ENCODE measurements around the gene PRR16.
"Not testable (repeated sequence)": the region's sequence is repeated elsewhere in the genome, so short reads cannot be mapped to it uniquely, and the experiment has no call there.

PRR16 gene

DNA sequence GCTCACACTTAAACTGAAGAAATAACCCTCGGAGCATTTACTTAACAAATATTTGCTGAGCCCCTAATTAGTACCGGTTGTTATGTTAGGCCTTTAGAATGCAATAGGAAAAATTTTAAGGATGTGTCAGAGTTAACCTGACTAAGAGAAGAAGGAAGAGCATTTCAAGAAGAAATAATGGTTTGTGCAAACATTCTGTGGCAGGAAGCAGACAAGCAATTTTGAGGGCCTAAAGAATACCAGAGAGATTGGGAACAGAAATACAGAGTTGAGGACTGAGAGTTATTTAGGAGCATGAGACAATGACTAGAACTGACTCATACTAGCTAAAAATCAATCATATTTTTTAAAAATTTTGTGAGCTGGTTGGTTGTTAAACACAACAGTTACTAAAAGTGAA is 218.8 kb downstream of the PRR16 start:
- no peak for DNase-seq

DNA sequence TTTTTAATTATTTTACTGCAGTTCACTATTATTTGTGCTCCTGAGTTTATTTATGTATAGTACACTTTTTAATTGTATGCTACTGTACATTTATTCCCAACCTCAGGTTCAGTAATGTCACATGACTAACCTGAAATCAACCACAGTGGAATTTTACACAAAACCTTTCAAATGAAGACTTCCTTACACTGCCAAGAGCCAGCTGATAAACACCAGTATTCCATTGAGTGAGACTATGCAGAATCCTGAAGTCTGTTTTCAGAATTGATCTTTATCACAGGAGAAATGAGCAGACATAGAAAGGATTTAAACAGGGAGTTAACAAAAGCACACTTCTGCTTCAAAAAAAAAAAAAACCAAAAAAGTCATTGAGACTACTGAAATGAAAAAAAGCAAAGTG is 219.5 kb downstream of the PRR16 start:
- no peak for DNase-seq

DNA sequence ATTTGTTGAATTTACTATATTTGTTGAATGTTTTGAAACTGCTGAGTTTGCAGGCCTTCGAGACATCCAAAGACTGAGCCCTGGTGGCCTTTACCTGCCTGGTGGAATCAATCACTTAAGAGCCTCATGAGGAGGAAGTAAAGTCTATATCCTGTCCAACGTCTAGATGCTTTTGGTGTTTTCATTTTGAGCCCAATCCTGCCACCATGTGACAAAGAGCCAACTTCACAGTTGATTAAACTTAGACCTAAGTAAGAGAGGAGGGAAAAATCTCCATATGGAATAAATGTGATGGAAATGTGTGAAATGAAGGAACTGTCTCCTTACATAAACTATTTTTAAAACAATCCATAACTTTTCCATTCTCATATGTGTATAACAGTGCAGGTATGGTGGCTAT is 220.1 kb downstream of the PRR16 start:
- DNase-seq: no peak

DNA sequence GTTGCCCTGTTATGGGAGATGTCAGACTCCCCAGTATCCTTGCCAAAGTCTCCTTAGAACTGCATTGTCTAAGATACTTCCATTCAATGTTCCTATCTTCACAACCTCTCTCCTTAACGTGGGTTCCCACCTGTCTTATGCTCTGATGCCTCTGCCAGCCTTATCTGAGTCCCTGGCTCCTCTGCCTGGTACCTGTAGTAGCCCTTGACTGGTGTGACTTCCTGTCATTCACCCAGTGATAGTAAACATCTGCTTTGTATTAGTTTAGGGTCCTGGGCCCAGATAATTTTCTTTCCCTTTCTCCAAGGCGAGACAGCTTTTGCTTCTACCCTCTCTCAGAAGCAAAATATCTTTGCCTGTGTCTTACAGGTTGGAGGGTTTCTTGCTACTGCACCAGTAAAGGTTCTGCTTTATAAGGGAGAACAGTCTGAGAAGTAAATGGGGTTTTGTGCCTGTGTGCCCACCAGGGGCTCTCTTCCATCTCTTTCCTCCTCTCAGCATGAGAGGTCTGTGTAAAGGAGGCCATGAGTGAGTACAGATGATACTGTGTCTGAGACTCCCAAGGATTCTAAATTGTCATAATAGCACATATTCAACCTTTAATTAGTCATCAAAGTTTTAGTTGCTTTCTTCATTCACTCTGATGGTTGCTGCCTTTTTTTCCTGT is 220.8 kb downstream of the PRR16 start:
- no peak for DNase-seq

DNA sequence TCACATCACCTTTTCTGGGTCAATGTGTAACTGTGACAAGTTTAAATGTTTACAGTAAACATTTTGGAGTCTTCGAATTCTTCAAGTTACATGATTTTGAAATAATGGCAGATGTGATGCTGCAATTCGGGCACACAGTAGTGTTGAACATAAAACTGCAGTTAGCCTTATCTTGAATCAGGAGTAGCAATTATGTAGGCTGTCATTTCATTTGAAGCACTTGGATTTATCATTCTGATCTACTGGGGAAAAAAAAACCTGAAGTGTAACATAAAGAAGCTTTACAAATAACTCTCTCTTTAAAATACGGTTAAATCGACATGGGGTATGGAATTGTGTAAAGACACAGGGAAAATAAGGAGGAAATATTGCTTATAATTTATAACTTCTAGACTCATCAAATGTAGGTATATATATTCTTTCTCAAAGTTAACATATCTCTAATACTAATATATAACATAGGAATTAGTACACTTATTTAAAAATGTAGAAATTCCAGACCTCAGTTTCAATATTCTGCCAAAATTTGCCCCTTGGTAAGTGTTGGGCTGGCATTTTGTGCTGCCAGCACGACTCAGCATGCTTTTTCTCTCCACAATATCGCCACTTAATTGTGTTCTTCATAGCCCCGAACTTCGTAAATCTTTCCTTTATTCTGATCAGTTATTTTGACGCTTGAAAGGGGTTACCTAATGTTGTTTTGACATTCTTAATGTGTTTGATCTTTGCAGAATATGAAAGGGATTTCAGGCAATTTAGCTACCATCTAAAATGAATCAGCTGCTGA is 226.7 kb downstream of the PRR16 start:
- DNase-seq: no peak

DNA sequence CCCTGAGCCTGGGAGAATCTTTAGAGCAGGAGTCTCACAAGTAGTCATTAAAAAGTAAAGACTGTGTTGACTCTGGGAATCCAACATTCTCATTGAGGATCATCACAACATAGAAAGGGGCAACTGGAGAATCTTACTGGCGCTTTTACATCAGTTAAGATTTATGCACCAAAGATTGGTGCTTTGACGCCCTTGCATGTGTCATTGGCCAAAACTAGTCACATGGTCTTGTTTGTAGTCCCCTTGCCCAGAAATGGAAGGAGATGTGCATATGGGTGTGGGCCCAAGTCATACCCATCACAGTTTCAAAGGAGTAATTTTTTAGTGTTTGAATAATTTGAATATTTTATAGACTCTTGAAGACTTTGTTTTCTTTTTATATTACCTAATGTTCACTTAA is 228.2 kb downstream of the PRR16 start:
- no peak for DNase-seq

DNA sequence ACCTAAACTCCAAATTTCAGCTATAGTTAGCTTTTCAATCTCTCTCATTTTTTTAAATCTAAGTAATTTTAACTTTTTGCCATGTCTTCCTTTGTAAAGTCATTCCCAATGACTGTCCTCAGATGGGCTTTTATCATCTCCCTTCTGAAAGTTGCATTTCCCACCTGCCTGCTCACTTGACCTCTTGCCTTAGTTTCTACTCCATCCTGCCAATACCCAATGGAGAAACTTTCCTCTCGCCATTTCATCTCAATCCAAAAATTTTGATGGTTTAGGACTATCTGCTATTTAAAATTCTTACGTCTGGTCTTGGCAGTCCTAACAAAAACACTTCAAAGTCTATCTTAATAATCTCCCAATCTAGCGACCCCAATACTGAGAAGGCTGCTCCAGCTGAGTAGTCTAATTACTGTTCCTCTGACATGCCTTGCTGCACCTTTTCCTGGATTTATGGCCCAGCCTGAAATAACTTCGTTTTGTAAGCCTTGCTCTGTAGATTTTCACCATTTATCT is 231.3 kb downstream of the PRR16 start:
- no peak for DNase-seq

DNA sequence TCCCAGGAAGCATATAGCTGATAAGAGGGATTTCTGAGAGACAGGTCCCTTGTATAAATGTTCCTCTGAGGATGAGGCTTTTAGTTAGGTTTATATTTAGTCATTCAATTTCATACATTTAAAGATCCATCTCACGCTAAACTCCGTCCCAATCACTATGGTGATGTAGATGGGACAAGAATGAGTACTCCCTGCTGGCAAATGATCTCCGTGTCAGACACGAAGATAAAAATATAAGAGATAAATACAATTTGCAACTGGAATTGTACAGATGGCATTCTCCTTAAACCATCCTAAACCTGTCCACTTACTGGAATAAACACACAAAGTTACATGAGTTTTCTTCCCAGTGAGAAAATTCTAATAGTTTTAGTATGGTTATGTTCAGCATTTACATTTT is 233.0 kb downstream of the PRR16 start:
- DNase-seq: no peak

DNA sequence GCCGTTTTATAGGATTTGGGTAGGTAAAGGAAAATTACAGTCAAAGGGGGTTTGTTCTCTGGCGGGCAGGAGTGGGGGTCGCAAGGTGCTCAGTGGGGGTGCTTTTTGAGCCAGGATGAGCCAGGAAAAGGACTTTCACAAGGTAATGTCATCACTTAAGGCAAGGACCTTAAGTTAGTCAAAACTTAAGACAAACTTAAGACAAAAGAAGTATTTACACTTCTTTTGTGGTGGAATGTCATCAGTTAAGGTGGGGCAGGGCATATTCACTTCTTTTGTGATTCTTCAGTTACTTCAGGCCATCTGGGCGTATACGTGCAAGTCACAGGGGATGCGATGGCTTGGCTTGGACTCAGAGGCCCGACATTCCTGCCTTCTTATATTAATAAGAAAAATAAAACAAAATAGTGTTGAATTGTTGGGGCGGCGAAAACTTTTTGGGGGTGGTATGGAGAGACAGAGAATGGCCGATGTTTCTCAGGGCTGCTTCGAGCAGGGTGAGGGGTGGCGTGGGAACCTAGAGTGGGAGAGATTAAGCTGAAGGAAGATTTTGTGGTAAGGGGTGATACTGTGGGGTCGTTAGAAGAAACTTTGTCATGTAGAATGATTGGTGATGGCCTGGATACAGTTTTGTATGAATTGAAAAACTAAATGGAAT is 233.7 kb downstream of the PRR16 start:
- not testable (repeated sequence) for DNase-seq

DNA sequence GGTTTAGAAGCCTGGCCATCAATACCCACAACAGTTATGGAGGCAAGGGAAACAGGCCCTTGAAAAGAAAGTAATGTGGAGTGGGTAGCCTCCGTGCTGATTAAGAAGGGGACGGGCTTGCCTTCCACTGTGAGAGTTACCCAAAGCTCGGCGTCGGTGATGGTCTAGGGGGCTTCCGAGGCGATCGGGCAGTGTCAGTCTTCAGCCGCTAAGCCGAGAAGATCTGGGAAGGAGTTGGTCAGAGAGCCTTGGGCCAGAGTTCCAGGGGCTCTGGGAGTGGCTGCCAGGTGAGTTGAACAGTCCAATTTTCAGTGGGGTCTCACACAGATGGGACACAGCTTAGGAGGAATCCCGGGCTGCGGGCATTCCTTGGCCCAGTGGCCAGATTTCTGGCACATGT is 236.6 kb downstream of the PRR16 start:
- DNase-seq: not testable (repeated sequence)

DNA sequence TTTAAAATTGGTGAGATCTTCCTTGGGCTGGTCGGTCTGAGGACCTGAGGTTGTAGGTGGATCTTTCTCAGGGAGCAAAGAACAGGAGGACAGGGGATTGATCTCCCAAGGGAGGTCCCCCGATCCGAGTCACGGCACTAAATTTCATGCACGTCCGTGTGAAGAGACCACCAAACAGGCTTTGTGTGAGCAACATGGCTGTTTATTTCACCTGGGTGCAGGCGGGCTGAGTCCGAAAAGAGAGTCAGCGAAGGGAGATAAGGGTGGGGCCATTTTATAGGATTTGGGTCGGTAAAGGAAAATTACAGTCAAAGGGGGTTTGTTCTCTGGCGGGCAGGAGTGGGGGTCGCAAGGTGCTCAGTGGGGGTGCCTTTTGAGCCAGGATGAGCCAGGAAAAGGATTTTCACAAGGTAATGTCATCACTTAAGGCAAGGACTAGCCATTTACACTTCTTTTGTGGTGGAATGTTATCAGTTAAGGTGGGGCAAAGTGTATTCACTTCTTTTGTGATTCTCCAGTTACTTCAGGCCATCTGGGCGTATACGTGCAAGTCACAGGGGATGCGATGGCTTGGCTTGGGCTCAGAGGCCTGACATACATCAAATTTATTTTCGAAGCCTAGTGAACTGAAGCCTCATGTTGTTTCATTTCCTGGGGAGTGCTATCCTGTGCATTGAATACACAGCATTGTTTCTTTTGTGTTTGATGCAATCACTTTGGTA is 238.9 kb downstream of the PRR16 start:
- not testable (repeated sequence) for DNase-seq

DNA sequence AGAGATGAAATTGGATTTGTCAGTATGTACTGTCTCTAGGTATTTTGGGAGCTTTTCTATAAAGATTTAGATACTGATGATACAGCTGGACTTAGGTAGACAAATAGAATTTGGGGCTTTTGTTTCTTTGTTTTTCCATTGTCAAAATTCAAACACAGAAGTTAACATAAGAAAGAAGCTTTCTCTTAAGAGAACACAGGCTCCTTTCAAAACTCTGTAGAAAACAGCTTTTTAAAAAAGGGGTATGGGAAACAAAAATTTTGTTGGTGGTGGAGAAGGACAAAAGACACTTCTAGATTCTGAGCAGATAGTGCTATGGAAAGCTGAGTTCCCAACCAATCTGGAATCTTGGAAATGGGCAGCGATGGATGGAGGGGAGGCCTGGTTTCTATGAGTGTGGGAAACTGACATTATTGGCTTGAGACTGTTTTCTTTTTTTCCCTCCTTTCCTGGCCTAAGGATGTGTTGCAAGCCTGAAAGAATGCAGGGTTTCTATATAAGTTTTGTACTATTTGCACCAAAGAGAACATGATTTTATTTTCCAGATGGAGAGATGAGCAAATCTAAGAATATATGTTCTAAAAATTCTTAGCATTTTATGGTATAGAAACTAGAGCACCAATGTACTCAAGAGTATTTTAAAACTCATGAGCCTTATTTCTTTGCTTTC is 240.0 kb downstream of the PRR16 start:
- no peak for DNase-seq

DNA sequence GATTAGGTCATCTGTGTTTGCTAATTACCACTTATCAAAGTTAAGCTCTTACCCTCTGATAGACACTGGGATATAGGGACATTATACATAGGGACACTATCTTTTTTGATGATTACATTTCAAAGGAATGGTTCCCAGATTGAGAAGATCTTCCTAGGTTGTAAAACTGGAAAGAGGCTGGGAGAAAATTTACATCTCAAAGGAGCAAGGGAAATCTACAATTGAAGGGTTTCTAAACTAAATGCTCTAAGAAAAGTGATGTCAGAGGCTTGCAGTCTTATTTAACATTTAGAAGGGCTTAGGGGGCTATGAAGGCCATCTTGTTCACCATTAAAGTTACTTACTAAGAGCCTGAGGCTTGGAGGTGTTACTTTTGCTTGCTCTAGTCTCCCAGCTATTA is 242.8 kb downstream of the PRR16 start:
- no peak for DNase-seq

DNA sequence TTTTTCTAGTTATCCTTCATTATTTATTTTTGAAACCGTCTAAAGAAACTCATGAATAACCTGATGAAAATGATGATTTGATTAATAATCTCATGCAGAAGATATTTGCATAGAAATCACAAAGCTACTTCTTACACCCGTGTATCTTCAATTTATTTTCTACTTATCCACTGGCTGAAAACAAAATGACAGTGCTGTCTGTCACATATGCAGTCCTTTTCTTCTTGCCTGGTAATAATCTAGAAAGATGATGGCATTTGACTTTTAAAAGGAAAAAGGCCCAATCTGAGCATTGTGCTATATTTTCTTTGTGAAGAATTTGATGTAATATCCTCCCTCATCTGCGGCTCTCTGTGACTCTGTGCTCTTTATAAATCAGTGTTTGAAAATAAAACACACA is 253.3 kb downstream of the PRR16 start:
- DNase-seq: no peak

DNA sequence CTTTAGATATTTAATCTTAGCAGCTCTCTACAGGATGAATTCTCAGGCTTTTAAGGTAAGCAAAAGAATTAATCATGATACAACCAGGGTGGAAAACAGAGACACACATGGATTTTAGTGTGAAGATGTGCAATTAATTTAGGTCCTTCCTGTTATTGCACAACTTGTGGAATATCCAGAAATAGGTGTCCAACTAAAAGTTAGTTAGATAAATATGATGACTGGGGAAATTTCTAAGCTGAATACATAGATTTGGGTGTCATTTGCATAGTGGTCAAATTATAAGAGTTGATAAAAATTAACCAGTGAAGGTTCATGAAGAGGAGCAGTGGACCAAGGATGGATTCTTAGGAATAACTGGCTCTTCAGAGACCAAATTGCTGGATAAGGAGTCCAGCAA is 266.1 kb downstream of the PRR16 start:
- DNase-seq: no peak

DNA sequence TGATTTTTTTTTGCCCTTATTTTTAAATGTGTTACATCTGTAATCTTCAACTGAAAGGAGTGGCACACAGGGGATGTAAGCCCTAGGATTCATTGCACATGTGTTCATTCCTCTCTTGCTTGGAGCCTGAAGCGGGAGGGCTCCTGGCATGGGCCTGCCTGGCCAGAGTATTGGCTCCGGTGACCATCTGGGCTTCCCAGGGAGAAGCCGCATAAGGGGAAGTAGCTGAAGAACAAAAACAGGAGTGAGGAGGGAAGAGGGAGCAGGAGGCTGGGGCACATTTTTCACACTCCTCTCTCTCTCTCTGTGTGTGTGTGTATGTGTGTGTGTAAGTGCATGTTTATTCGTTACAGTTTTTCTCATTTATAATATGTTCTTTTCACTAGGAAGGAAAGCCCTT is 269.9 kb downstream of the PRR16 start:
- DNase-seq: no peak

DNA sequence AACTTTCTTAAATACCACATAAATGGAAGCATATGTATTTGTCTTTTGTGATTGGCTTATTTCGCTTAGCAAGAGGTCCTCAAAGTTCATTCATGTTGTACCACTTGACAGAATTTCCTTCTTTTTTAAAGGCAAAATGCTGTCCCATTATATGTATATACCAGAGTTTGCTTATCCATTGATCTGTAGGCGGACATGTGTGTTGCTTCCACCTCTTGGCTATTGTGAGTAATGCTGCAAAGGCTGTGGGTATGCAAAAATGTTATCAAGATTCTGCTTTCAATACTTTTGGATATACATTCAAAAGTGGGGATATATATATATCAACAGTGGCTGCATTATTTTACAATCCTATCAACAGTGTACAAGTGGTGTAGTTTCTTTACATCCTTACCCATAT is 271.0 kb downstream of the PRR16 start:
- no peak for DNase-seq
